Spleen (tissue), 7 donors: ENCODE results near the gene SLC11A2.

Experiments used
- CTCF ChIP-seq, 11 experiments: fragments of 200-600 bp in 7 of 11; fragments of 450-650 bp in 4 of 11; sonication (generic) in 4 of 11; IDR thresholded peaks in 8 of 11; conservative IDR thresholded peaks in 3 of 11; 1 replicate in 7 of 11; 2 replicates in 4 of 11; pipeline versions ENCODE4 v1.4.0 to v1.8.0; 2016 to 2021; ENCODE audit warnings: antibody characterized with exemption in 11 of 11, inconsistent platforms in 4 of 11, mild to moderate bottlenecking in 1 of 11
- POLR2AphosphoS5 ChIP-seq, 3 donors: sonication (generic); formaldehyde crosslinking; IDR thresholded peaks; one replicate each; pipeline ENCODE4 v1.5.1; 2017; ENCODE audit warnings: antibody characterized with exemption in 3 of 3
- donor health status: DM: no; HTN: no; CAD: no; lungs with moderate emphysema.
- donor health status: DM: no; HTN: no; CAD: no.
- donor health status: DM: no; HTN: no; CAD: no.

DNA sequence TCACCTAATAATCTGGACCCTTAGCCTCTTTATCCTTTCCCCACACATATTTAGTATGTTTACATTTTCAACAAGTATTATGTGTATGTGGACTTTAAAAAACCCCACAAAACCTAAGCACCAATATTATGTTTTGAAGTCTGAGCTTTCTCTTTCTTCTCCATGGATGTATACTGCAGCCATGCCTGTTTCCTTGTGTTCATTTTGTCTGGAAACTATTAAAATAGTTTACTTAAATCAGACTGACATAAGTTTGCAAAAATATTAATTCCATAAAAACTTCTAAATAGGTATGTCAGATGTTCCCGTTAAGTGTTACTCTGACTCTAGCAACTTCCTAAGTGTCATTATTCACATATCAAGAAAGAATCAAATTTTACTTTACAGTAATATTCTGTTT is 70.9 kb downstream of the SLC11A2 start:
- no peak for TF ChIP-seq CTCF (IDR thresholded peaks at IDR 0.05 in 8 of 11, conservative IDR thresholded peaks at IDR 0.05 in 3 of 11)
- TF ChIP-seq POLR2AphosphoS5 (IDR thresholded peaks at IDR 0.05): no peak
